H54 (cell line): ENCODE results near the gene SGMS1.

Experiments
- DNase-seq: peaks from one replicate; pipeline ENCODE4 v3.0.0; 2011; ENCODE audit warnings: low spot score, mixed read lengths; ENCODE audit not compliant: insufficient read length
- FAIRE-seq: peaks from 3 replicates; lab custom pipeline; 2011; peaks lifted over from hg19 to GRCh38; lab: Jason Lieb, UNC
- POLR2A ChIP-seq: IDR thresholded peaks from 2 replicates; pipeline ENCODE4 v1.6.1; 2011; ENCODE audit warnings: low read depth, mild to moderate bottlenecking, low read length

SGMS1 gene

GRCh38 chr10:50326757-50327701 is 296.7 kb downstream of the SGMS1 start:
- no peak for TF ChIP-seq POLR2A
- DNase-seq: no peak
- FAIRE-seq: peak; percentile 97

GRCh38 chr10:50326172-50326555 is 297.6 kb downstream of the SGMS1 start:
- DNase-seq: no peak
- FAIRE-seq: no peak
- TF ChIP-seq POLR2A: no peak

- FAIRE-seq (peak; percentile 100), DNase-seq (peak; percentile 39)
- TF ChIP-seq POLR2A: no peak
Measured at GRCh38 chr10:50325449-50326171, 298.1 kb downstream of the SGMS1 start.

GRCh38 chr10:50324680-50325393 is 298.9 kb downstream of the SGMS1 start:
- FAIRE-seq: no peak
- no peak for TF ChIP-seq POLR2A
- no peak for DNase-seq

- no peak for DNase-seq
- TF ChIP-seq POLR2A: no peak
- peak; percentile 20 for FAIRE-seq
Measured at GRCh38 chr10:50324046-50324445, 299.7 kb downstream of the SGMS1 start.

- TF ChIP-seq POLR2A: no peak
- FAIRE-seq (no peak), DNase-seq (no peak)
Measured at GRCh38 chr10:50322077-50322476, 301.7 kb downstream of the SGMS1 start.

- DNase-seq (no peak), FAIRE-seq (no peak)
- no peak for TF ChIP-seq POLR2A
Measured at GRCh38 chr10:50318129-50318528, 305.6 kb downstream of the SGMS1 start.

GRCh38 chr10:50316695-50317648 is 306.8 kb downstream of the SGMS1 start:
- DNase-seq (peak; percentile 11), FAIRE-seq (peak; percentile 93)
- no peak for TF ChIP-seq POLR2A

- FAIRE-seq (peak; percentile 61), DNase-seq (no peak)
- TF ChIP-seq POLR2A: no peak
Measured at GRCh38 chr10:50316174-50316573, 307.6 kb downstream of the SGMS1 start.

GRCh38 chr10:50315424-50315823 is 308.3 kb downstream of the SGMS1 start:
- FAIRE-seq (no peak), DNase-seq (no peak)
- TF ChIP-seq POLR2A: no peak

GRCh38 chr10:50314169-50315071 is 309.3 kb downstream of the SGMS1 start:
- DNase-seq (no peak), FAIRE-seq (no peak)
- TF ChIP-seq POLR2A: no peak
